Measurements from ENCODE around the gene EFNA1.

The EFNA1 gene

DNA sequence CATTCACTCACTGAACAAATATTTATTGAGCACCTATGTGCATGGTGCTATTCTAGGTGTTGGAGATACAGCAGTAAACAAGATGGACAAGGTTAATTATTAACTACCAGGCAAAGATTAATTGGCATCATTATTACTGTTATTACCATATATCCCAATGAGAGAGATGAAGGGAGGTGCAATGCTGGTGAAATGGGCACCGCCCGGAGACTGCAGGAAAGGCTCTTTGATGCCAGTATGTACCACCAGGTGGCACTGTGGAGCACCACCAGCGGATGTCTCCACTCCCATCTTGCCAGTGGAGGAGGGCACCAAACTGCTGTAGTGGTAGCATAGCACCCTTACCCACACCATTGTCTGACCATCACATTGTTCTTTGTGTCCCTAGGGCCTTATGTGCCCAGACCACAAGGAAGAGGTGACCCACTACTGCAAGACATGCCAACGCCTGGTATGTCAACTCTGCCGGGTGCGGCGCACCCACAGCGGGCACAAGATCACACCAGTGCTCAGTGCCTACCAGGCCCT is 48.9 kb downstream of the EFNA1 start:
- DNase-seq = peak; percentile 90

DNA sequence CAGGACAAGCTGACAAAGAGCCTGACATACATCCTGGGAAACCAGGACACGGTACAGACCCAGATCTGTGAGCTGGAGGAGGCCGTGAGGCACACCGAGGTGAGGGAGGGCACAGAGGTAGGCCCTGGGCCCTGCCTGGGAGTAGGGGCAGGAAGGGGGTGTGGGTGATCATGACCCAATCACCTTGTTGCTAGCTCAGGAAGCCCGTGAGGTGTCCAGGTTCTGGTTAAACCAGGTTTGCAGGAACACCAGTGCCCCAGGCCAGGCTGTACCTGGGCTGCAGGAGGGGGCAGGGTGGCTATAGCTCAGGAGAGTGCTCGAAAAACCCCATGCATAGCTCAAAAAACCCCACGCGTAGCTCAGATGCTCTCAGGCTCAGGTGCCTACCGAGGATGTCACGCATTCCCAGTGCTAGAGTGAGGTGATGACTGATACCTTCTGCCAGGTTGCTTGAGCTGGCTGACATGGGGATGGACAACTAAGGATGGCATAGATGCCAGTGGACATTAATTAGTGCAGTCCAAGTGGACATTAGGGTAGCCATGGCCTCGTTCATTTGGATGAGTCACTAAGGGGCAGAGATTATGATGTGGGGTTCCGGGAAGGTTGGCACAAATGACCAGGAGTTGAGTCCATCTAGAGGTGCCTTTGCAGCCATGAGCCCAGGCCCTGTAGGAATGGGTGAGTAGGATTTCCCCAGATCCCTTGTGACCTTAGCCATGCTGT is 49.7 kb downstream of the EFNA1 start:
- no peak for DNase-seq

DNA sequence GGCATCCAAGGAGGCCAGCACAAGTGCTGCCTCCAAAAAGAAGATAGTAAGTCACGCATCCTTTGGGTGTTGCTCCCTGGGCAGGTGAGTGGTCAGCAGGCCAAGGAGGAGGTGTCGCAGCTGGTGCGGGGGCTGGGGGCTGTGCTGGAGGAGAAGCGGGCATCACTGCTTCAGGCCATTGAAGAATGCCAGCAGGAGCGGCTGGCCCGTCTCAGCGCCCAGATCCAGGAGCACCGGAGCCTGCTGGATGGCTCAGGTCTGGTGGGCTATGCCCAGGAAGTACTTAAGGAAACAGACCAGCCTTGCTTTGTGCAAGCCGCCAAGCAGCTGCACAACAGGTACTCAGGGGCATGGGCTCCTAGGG is 50.2 kb downstream of the EFNA1 start:
- DNase-seq = no peak

GRCh38 chr1:155178441-155179111 is 50.9 kb downstream of the EFNA1 start:
- DNase-seq = no peak

DNA sequence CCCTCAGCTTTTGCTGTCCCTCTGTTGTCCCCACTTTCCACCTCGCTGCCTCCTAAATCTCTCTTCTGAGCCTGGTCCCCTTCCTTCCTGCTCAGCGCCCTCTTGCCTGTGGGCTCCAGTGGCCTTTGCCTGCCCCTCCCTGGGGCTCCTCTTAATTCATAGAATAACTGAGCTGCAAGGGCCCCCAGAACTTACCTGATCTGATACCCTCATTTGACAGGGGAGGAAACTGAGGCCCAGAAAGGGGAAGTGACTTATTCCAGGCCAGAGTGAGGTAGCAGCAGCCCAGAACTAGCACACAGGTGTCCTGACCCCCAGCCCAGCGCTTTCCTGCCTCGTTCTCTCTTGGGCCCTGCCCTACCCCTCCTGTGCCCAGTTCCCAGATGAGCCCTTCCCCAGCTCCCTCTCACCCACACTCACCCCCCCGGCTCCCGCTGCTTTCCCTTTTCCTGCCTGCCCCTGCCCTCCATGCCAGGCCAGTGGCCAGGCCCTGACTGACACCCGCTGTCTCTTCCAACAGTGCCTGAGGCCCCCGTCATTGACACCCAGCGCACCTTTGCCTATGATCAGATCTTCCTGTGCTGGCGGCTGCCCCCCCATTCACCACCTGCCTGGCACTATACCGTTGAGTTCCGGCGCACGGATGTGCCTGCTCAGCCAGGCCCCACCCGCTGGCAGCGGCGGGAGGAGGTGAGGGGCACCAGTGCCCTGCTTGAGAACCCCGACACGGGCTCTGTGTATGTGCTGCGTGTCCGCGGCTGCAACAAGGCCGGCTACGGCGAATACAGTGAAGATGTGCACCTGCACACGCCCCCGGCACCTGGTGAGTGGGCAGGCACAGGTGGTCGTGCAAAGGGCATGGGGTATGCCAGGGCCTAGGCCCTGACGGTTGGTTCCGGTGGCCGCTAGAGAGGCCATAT is 51.7 kb downstream of the EFNA1 start:
- DNase-seq = no peak

DNA sequence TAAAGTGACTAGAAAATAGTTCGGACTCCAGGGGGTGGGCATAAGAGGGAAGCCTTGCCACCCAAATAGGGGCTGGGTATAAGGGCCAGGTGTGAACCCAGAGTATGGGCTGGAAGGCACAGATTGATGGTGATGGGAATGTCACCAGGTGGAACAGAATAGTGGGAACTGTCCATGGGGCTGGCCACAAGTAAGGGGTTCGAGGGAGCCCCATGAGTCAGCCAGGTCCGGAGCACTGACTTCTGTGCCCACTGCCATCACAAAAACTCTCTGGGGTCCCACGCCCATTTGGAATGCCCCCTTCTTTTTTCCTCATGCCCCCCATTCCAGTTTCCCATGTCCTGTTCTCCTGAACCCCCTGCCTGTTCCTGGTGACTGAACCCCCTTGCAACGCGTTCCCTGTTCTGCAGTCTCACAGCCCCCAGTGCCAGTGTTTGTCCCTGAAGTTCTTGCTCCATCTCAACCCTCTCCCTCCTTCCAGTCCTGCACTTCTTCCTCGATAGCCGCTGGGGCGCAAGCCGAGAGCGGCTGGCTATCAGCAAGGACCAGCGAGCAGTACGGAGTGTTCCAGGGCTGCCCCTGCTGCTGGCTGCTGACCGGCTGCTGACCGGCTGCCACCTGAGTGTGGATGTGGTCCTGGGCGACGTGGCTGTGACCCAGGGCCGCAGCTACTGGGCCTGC is 53.8 kb downstream of the EFNA1 start:
- no peak for DNase-seq

DNA sequence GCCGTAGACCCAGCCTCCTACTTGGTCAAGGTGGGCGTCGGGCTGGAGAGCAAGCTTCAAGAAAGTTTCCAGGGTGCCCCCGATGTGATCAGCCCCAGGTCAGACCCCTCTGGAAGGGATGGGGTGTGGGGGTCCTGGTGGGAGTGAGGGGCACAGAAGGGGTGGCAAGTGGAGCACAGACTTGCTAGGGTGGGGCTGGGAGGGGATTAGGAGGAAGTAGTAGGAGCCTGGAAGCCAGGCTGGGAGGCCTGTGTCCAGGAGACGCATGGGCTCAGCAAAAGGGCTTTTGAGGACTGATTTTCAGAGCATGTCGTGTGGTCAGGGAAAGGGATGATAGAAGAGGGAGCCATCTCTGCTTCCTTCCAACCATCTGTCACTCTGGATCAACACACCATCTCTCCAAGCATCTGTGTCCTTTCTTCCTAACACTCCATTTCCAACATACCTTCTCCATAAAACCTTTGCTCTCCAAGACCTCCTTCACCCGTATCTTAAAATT is 54.4 kb downstream of the EFNA1 start:
- DNase-seq = no peak

DNA sequence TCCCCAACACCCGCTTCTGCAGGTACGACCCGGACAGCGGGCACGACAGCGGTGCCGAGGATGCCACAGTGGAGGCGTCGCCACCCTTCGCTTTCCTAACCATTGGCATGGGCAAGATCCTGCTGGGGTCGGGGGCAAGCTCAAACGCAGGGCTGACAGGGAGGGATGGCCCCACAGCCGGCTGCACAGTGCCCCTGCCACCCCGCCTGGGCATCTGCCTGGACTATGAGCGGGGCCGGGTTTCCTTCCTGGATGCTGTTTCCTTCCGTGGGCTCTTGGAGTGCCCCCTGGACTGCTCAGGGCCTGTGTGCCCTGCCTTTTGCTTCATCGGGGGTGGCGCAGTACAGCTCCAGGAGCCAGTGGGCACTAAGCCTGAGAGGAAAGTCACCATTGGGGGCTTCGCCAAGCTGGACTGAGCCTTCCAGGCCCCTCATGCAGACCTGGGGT is 56.1 kb downstream of the EFNA1 start:
- DNase-seq = no peak

GRCh38 chr1:155184351-155184811 is 56.7 kb downstream of the EFNA1 start:
- no peak for DNase-seq
